Central memory CD8-positive, alpha-beta T cell (primary cell): ENCODE measurements around the gene FBXL3.

Experiments used
- ATAC-seq: fragments of 150-1000 bp; cut with Tn5 transposase; replicated peaks from 2 replicates; pipeline ENCODE4 v1.10.0; 2022; ENCODE audit warnings: mild to moderate bottlenecking, moderate FRiP score, moderate number of reproducible peaks; ENCODE audit not compliant: poor library complexity, severe bottlenecking; ENCODE audit errors: extremely low read depth
- DNase-seq, 2 donors: peaks; one replicate each; pipeline ENCODE4 v3.0.0; 2021; ENCODE audit warnings: low spot score in 2 of 2
- H3K27ac Mint-ChIP-seq: one replicate; pipeline ENCODE4 v1.8.0; 2022; ENCODE audit warnings: low read depth, mild to moderate bottlenecking, moderate library complexity, mixed read lengths
- H3K27me3 Mint-ChIP-seq: one replicate; pipeline ENCODE4 v1.8.0; 2022; ENCODE audit warnings: mixed read lengths
- H3K36me3 Mint-ChIP-seq: one replicate; pipeline ENCODE4 v1.8.0; 2022; ENCODE audit warnings: mild to moderate bottlenecking, moderate library complexity, mixed read lengths; ENCODE audit not compliant: insufficient read depth
- H3K4me1 Mint-ChIP-seq: one replicate; pipeline ENCODE4 v1.8.0; 2022; ENCODE audit warnings: mixed read lengths
- H3K4me3 Mint-ChIP-seq: one replicate; pipeline ENCODE4 v1.8.0; 2022; ENCODE audit warnings: mild to moderate bottlenecking, moderate library complexity, mixed read lengths
- H3K9me3 Mint-ChIP-seq: one replicate; pipeline ENCODE4 v1.8.0; 2022; ENCODE audit warnings: mixed read lengths

FBXL3 gene

DNA sequence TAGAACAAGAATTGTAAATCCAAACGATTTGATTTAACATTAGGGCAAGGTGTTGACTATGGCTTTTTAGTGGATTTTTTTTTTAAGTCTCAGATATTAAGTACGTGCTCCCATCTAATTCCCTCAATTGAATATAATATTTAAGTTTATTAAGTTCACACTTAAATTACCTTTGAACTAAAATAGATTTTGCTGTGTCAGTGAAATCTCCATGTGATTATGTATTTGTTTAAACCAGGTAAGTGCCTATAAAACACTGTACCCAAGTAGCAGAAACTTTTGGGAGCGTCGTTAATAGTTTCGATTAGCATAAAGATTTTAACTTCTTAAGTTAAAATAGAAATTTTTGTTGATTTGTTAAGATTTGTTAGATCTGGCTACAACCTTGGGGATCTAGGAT is 33.5 kb downstream of the FBXL3 start:
- no peak overlapping the region for H3K27ac Mint-ChIP-seq
- peaks cover 22% of the 10 kb centered on the region for H3K36me3 Mint-ChIP-seq
- peaks cover 30% of the 10 kb centered on the region for H3K4me1 Mint-ChIP-seq
- H3K4me3 Mint-ChIP-seq: peak overlapping the region; percentile 31
- H3K9me3 Mint-ChIP-seq: no peaks in the 10 kb centered on the region
- DNase-seq: no peak
- no peak for ATAC-seq
- H3K27me3 Mint-ChIP-seq: peaks cover 12% of the 10 kb centered on the region

DNA sequence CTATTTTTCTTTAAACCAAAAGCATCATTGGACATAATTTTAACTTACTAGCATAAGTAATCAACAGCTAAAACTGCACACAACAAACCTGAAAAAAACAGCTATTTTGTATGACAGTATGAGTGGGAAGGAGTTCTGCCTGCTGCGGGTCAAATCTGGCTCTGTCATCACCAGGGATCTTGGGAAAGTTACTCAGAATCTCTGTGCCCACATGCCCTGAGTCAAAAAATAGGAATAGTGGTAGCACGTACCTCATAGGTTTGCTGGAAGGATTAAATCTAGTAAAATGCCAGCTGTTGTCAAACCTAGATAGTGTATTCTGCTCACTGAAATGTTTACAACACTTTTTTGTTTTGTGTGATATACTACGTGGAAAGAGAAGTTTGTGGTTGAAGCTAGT is 33.9 kb downstream of the FBXL3 start:
- Mint-ChIP-seq H3K9me3 (no peaks in the 10 kb centered on the region), H3K4me3 (peak overlapping the region; percentile 89), H3K4me1 (peaks cover 35% of the 10 kb centered on the region), H3K27ac (peak overlapping the region; percentile 94), H3K36me3 (peaks cover 22% of the 10 kb centered on the region), H3K27me3 (peaks cover 16% of the 10 kb centered on the region)
- DNase-seq (no peak), ATAC-seq (no peak)

DNA sequence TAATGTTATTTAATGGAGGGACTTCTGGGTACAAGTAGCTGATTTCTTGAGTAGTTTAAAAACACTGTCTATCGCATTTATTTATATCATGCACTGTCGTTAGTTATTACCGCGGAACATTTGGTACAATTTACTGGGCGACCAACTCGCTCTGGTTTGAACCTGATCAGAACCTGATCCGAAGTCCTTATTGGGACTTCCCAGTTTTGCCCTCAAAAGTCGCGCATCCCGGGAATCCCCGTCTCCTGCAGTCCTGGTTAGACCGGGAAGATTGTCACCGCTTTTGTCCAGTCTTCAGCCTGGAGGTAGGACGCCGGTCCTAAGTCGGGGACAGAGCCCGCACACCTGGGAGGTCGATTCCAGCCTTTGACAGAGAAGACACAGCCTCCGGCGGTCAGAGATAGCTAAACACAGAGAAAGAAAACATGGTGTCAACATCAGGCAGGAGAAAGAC is 34.4 kb downstream of the FBXL3 start:
- peaks cover 21% of the 10 kb centered on the region for H3K27me3 Mint-ChIP-seq
- peaks cover 22% of the 10 kb centered on the region for H3K36me3 Mint-ChIP-seq
- DNase-seq (no peak), ATAC-seq (no peak)
- H3K4me3 Mint-ChIP-seq: peak overlapping the region; percentile 89
- H3K9me3 Mint-ChIP-seq: no peaks in the 10 kb centered on the region
- H3K4me1 Mint-ChIP-seq: peaks cover 36% of the 10 kb centered on the region
- peak overlapping the region; percentile 94 for H3K27ac Mint-ChIP-seq

DNA sequence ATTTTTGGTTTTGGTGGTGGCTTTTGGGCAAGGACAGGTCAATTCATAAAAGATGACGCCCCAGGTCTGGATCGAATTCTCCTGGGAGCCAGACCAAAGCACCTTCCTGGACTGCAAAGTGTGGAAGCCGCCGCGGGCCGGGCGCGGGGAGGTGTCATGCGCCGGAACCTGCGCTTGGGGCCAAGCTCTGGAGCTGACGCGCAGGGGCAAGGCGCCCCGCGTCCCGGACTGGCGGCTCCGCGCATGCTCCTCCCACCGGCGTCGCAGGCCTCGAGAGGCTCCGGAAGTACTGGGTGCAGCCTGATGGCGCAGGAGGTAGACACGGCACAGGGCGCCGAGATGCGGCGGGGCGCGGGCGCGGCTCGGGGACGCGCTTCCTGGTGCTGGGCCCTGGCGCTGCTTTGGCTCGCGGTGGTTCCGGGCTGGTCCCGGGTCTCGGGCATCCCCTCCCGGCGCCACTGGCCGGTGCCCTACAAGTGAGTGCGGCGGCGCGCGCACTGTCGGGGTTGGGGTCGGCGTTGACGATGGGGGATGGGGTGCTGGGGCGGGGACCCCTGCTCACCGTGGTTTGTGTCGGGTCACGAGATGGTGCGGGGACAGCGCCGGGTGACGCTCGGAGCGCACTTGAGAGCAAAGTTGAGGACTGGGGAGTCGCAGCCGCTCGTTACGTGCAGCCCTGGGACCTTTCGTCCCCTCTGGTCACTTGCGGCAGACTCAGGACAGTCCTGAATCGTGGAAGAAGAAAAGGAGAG is 35.0 kb downstream of the FBXL3 start, which contains the start of gene CLN5:
TSS of gene CLN5 (plus strand) at position 286 of the 752 bp plus-strand sequence. CDS start at position 304, 18 bp downstream.
- peaks cover 22% of the 10 kb centered on the region for H3K36me3 Mint-ChIP-seq

DNA sequence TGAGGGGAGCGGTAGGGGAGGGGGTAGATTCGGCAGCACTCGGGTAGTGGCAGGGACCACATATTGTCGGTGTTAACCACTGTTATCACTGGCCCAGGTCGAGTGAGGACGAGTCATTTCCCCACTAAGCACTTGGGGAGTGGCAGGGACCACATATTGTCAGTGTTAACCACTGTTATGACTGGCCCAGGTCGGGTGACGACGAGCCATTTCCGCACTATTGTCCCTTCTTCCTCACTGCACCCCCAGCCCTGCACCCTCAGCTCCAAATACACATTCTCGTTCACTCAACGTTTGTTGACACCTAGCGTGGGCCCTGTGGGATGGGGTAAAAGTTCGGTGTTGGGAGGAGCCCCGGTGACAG is 35.5 kb downstream of the FBXL3 start:
- DNase-seq (peak; percentile 70 to 88), ATAC-seq (peak; percentile 86)
- Mint-ChIP-seq H3K27ac (peak overlapping the region; percentile 94), H3K9me3 (no peaks in the 10 kb centered on the region), H3K4me3 (peak overlapping the region; percentile 89), H3K4me1 (peaks cover 37% of the 10 kb centered on the region), H3K27me3 (peaks cover 32% of the 10 kb centered on the region), H3K36me3 (peaks cover 22% of the 10 kb centered on the region)

More for the DNA sequence above, 35.0 kb downstream of the FBXL3 start, which contains the start of gene CLN5:
- Mint-ChIP-seq H3K27ac (peak within 1 kb of the TSS; percentile 94), H3K27me3 (peaks cover 27% of the 10 kb centered on the region), H3K4me1 (peaks cover 36% of the 10 kb centered on the region), H3K9me3 (no peaks in the 10 kb centered on the region), H3K4me3 (peak within 1 kb of the TSS; percentile 89)
- peak; percentile 82 for ATAC-seq
- peak; percentile 86 to 94 for DNase-seq

DNA sequence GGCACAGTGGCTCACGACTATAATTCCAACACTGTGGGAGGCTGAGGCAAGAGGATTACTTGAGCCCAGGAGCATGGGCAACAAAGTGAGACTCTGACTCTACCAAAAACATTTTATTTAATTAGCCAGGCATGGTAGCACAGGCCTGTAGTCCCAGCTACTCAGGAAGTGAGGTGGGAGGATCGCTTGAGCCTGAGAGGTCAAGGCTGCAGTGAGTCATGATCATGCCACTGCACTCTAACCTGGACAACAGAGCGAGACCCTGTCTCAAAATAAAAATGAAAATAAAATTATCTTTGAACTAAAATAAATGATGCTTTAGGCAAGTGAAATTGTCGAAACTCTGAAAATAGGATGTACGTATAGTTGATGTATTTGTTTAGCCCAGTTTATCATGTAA is 43.3 kb downstream of the FBXL3 start:
- Mint-ChIP-seq H3K4me3 (no peak overlapping the region), H3K4me1 (peaks cover 11% of the 10 kb centered on the region), H3K27me3 (peaks cover 80% of the 10 kb centered on the region), H3K27ac (no peak overlapping the region), H3K9me3 (no peaks in the 10 kb centered on the region), H3K36me3 (peaks cover 2% of the 10 kb centered on the region)
- ATAC-seq (no peak), DNase-seq (no peak)

DNA sequence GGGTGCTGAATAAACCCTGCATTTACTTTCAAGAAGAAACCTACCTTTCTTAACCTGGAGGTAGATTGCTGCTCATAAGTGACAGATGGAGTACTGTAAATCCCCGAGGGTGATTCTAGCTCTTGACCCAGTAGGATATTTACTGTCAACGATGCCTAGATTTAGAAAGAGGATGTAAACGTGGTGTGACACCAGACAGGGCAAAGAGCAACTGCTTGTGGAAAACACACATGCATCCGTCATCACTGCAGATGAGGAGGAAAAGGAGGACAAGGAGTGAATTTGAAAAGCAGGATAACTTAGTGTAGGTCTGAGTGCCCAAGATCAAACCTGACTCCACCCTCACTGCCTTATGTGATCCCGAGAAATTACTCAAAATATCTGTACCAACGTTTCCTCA is 44.9 kb downstream of the FBXL3 start:
- Mint-ChIP-seq H3K27me3 (peaks cover 80% of the 10 kb centered on the region), H3K27ac (no peak overlapping the region), H3K36me3 (peaks cover 2% of the 10 kb centered on the region), H3K9me3 (no peaks in the 10 kb centered on the region), H3K4me1 (peaks cover 5% of the 10 kb centered on the region), H3K4me3 (no peak overlapping the region)
- ATAC-seq (no peak), DNase-seq (no peak)

DNA sequence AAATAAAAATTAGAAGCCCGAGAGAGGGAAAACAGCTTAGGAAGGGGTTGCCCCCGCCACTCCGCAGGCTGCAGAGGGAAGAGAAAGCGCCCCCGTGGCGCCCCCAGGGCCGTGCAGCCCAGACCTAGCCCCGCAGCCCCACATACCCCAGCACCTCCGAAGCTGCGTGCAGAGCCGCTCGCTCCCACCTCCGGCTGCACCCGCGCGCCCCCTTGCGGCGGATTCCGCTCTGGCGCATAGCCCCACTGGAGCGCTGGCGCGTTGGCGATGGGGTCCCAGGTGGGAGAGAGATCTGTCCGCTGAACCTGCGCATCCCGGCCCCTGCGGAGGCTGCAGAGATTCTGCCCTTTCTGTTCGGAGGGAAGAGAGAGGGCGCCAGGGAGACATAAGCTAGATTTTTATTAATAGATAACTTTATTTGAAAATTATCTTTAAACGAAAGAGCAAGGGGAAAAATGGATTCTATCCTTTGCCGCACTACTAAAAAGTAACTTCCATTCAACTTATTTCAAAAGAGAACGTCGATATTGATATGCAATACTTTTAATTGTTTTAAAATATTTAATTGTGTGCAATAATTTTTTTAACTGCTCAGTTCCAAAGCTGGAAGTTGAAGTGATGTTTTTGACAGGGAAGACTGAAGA is 46.8 kb downstream of the FBXL3 start:
- DNase-seq: peak; percentile 70 to 89
- no peaks in the 10 kb centered on the region for H3K9me3 Mint-ChIP-seq
- H3K4me1 Mint-ChIP-seq: peaks cover 8% of the 10 kb centered on the region
- ATAC-seq: peak; percentile 97
- H3K27me3 Mint-ChIP-seq: peaks cover 73% of the 10 kb centered on the region
- H3K4me3 Mint-ChIP-seq: no peak overlapping the region
- H3K36me3 Mint-ChIP-seq: peaks cover 2% of the 10 kb centered on the region
- no peak overlapping the region for H3K27ac Mint-ChIP-seq

DNA sequence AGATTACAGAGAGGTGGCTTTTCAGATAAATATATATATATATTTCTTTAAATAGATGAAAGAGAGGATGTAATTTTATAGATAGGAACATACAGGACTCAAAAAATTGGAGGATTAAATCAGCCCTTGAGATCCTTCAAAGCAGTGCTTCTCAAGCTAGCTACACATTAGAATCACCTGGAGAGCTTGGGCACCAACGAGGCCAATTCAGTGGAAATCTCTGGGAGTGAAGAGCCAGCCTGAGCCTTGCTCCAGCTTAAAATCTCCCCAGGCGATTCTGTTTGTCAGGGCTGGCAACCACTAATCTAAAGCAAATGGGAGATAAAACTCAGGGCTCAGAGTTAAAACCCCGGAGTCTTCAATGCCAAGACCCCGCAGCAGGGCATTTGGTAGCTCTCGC is 50.0 kb downstream of the FBXL3 start:
- Mint-ChIP-seq H3K4me3 (no peak overlapping the region), H3K27ac (no peak overlapping the region), H3K9me3 (no peaks in the 10 kb centered on the region), H3K27me3 (peaks cover 77% of the 10 kb centered on the region), H3K4me1 (peaks cover 13% of the 10 kb centered on the region), H3K36me3 (peaks cover 2% of the 10 kb centered on the region)
- no peak for ATAC-seq
- DNase-seq: no peak

DNA sequence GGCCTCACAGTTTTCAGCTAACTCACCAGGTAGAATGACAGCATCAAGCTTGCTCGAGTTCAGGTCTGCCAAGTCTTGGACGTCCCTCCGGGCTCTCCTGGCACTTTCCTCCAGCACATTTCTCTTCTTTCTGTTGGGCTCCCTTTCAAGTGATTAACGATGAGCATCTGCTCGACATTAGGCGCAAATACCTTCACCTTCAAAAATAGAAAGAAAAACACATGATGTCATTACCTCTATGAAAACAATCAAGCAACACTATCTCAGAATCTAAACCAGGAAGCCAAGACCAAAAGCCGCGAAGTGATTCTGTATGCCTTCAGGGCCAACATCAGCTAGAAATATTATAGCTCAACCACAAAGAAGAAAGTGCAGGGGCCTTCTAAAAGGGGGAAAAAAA is 50.5 kb downstream of the FBXL3 start:
- H3K4me3 Mint-ChIP-seq: no peak overlapping the region
- H3K36me3 Mint-ChIP-seq: peaks cover 2% of the 10 kb centered on the region
- H3K4me1 Mint-ChIP-seq: peaks cover 13% of the 10 kb centered on the region
- no peak for DNase-seq
- H3K9me3 Mint-ChIP-seq: no peaks in the 10 kb centered on the region
- peaks cover 77% of the 10 kb centered on the region for H3K27me3 Mint-ChIP-seq
- no peak overlapping the region for H3K27ac Mint-ChIP-seq
- ATAC-seq: no peak

DNA sequence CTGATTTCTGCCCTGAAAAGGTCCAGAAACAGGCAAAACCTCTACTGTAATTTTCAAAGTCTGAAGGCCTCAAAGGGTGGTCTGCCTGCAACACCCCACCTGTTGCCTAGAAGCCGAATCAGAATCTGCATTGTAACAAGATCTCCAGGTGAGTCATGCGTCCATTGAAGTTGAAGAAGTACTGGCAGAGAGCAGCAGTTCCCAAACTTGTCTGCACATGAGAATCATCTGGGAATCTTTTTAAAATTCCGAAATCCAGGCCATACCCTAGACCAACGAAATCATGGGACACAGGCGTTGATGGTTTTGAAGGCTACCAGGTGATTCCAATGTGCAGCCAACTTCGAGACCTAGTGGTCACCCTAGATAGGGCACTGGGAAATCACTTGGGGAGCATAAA is 51.1 kb downstream of the FBXL3 start:
- Mint-ChIP-seq H3K27ac (no peak overlapping the region), H3K36me3 (peaks cover 2% of the 10 kb centered on the region), H3K9me3 (no peaks in the 10 kb centered on the region), H3K4me1 (peaks cover 13% of the 10 kb centered on the region), H3K27me3 (peaks cover 77% of the 10 kb centered on the region), H3K4me3 (no peak overlapping the region)
- ATAC-seq (no peak), DNase-seq (no peak)

DNA sequence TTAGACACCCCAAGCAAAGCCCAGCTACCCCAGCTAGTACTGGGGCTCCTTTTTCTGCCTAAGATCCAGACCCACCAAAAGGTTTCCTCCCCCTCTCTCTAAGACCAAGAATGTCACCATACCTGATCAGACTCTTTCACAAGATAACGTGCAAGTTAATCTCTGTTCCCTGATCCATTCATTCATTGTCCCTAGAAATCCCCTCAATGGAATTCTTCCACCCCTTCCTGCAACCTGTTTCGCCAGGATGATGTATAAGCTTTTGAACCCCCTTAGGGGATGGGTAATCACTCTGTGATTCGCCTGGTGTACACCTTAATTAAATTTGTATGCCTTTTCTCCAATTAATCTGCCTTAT is 52.4 kb downstream of the FBXL3 start:
- no peak for DNase-seq
- Mint-ChIP-seq H3K4me1 (peaks cover 13% of the 10 kb centered on the region), H3K36me3 (no peaks in the 10 kb centered on the region), H3K27me3 (peaks cover 90% of the 10 kb centered on the region), H3K9me3 (no peaks in the 10 kb centered on the region), H3K4me3 (no peak overlapping the region), H3K27ac (no peak overlapping the region)
- no peak for ATAC-seq
